SK-N-SH (cell line): ENCODE data around the gene MRPL55. TPM values are rescaled to one million over a fixed set of nuclear protein-coding genes. Genes with fewer than 3 reads are reported as not detected.

Source experiments
- CTCF ChIA-PET: fragments of 300-600, 350-600 bp; formaldehyde crosslinking; extraction: SDS; loops from one replicate; lab custom pipeline; 2021; lab: Yijun Ruan, JAX
- POLR2A ChIA-PET: fragments of 350-600 bp; sonication (Branson Sonifier 250); formaldehyde crosslinking; extraction: SDS; loops from one replicate; lab custom pipeline; 2020; ENCODE audit warnings: antibody characterized with exemption, inconsistent platforms; lab: Yijun Ruan, JAX
- DNase-seq: peaks from one replicate; pipeline ENCODE4 v3.0.0; 2012
- H2AFZ ChIP-seq: fragments of 200-600 bp; sonication (generic); 2 replicates; pipeline ENCODE4 v1.8.1; 2016; ENCODE audit warnings: antibody characterized with exemption, mild to moderate bottlenecking, low read depth
- H3F3A ChIP-seq: fragments of 200-600 bp; sonication (generic); replicated peaks from 2 replicates; pipeline ENCODE3; 2016; ENCODE audit warnings: antibody characterized with exemption, mild to moderate bottlenecking; ENCODE audit not compliant: insufficient read depth
- H3K27ac ChIP-seq, 2 experiments: fragments of 200-500 bp in 1 of 2; fragments of 200-600 bp in 1 of 2; sonication (Bioruptor generic) in 1 of 2; sonication (generic), shearing (Covaris generic) in 1 of 2; 2 replicates each; pipeline versions ENCODE4 v1.5.1 to v1.6.1; 2014 to 2016; ENCODE audit warnings: low read depth in 2 of 2, inconsistent platforms in 1 of 2, low read length in 1 of 2, mild to moderate bottlenecking in 1 of 2, mixed read lengths in 1 of 2
- H3K27me3 ChIP-seq: fragments of 200-600 bp; sonication (generic), shearing (Covaris generic); 2 replicates; pipeline ENCODE4 v1.6.1; 2016; ENCODE audit warnings: mixed run types; ENCODE audit not compliant: insufficient read depth
- H3K36me3 ChIP-seq, 2 experiments: fragments of 200-500 bp in 1 of 2; fragments of 200-600 bp in 1 of 2; sonication (Bioruptor generic) in 1 of 2; sonication (generic) in 1 of 2; replicated peaks in 1 of 2; 2 replicates each; pipeline versions ENCODE3 to v1.5.1; 2014 to 2016; ENCODE audit warnings: low read length in 1 of 2, mild to moderate bottlenecking in 1 of 2; ENCODE audit not compliant: insufficient read depth in 2 of 2, control insufficient read depth in 1 of 2
- H3K4me1 ChIP-seq, 2 experiments: fragments of 200-500 bp in 1 of 2; fragments of 200-600 bp in 1 of 2; sonication (Bioruptor generic) in 1 of 2; sonication (generic), shearing (Covaris generic) in 1 of 2; 2 replicates each; pipeline versions ENCODE4 v1.5.1 to v1.6.1; 2014 to 2016; ENCODE audit warnings: low read depth in 1 of 2, low read length in 1 of 2, mixed run types in 1 of 2; ENCODE audit not compliant: insufficient read depth in 2 of 2, control insufficient read depth in 1 of 2
- H3K4me2 ChIP-seq: fragments of 200-600 bp; sonication (generic), shearing (Covaris generic); 2 replicates; pipeline ENCODE4 v1.6.1; 2017; ENCODE audit warnings: mixed run types
- H3K4me3 ChIP-seq, 2 experiments: fragments of 200-500 bp in 1 of 2; fragments of 200-600 bp in 1 of 2; sonication (Bioruptor generic) in 1 of 2; sonication (generic), shearing (Covaris generic) in 1 of 2; 2 replicates each; pipeline versions ENCODE4 v1.5.1 to v1.8.1; 2014 to 2016; ENCODE audit warnings: low read depth in 2 of 2, inconsistent platforms in 1 of 2, low read length in 1 of 2, mild to moderate bottlenecking in 1 of 2, mixed read lengths in 1 of 2, moderate library complexity in 1 of 2
- H3K79me2 ChIP-seq: fragments of 200-600 bp; sonication (generic); 2 replicates; pipeline ENCODE4 v1.8.1; 2017; ENCODE audit warnings: mild to moderate bottlenecking; ENCODE audit not compliant: insufficient read depth
- H3K9ac ChIP-seq: fragments of 200-600 bp; sonication (generic); 2 replicates; pipeline ENCODE4 v1.6.1; 2017; ENCODE audit warnings: mixed run types
- H3K9me2 ChIP-seq: fragments of 200-600 bp; sonication (generic); 2 replicates; pipeline ENCODE4 v1.6.1; 2017; ENCODE audit warnings: mixed run types
- H3K9me3 ChIP-seq: fragments of 200-600 bp; sonication (generic); 2 replicates; pipeline ENCODE4 v1.6.1; 2017; ENCODE audit warnings: mixed run types, mild to moderate bottlenecking, moderate library complexity
- H4K20me1 ChIP-seq: fragments of 200-600 bp; sonication (generic); 2 replicates; pipeline ENCODE4 v1.6.1; 2017; ENCODE audit warnings: mild to moderate bottlenecking, mixed run types; ENCODE audit not compliant: insufficient read depth
- ELF1 ChIP-seq: IDR thresholded peaks from 2 replicates; pipeline ENCODE4 v1.4.0; 2012
- EP300 ChIP-seq, 2 experiments: IDR thresholded peaks; 2 replicates each; pipeline versions ENCODE4 v1.4.0 to v1.6.1; 2012; ENCODE audit warnings: borderline replicate concordance in 1 of 2, low read depth in 1 of 2, low read length in 1 of 2
- EZH2phosphoT487 ChIP-seq: fragments of 200-600 bp; sonication (generic); IDR thresholded peaks from 2 replicates; pipeline ENCODE4 v1.6.1; 2017; ENCODE audit warnings: low read depth, mixed run types, mild to moderate bottlenecking, antibody characterized with exemption, moderate library complexity, borderline replicate concordance
- GABPA ChIP-seq: IDR thresholded peaks from 2 replicates; pipeline ENCODE4 v1.4.0; 2012; ENCODE audit warnings: low read depth, mild to moderate bottlenecking
- GATA2 ChIP-seq: sonication (generic); formaldehyde crosslinking; IDR thresholded peaks from 2 replicates; pipeline ENCODE4 v1.5.0; 2020; ENCODE audit warnings: mild to moderate bottlenecking, missing genetic modification reagents
- JUND ChIP-seq: IDR thresholded peaks from 2 replicates; pipeline ENCODE4 v1.4.0; 2012
- MEF2A ChIP-seq: IDR thresholded peaks from 2 replicates; pipeline ENCODE4 v1.4.0; 2012; ENCODE audit warnings: low read depth, borderline replicate concordance
- NFIC ChIP-seq: IDR thresholded peaks from 2 replicates; pipeline ENCODE4 v1.4.0; 2012; ENCODE audit warnings: borderline replicate concordance
- POLR2AphosphoS5 ChIP-seq: IDR thresholded peaks from 2 replicates; pipeline ENCODE4 v1.6.1; 2012; ENCODE audit warnings: low read depth, low read length
- SMC3 ChIP-seq: IDR thresholded peaks from 2 replicates; pipeline ENCODE4 v1.6.1; 2012; ENCODE audit warnings: low read depth, low read length, improper control_type of control experiment
- TAF1 ChIP-seq: IDR thresholded peaks from 2 replicates; pipeline ENCODE4 v1.6.1; 2012; ENCODE audit warnings: low read depth, mild to moderate bottlenecking, low read length, moderate library complexity, borderline replicate concordance
- TCF12 ChIP-seq: IDR thresholded peaks from 2 replicates; pipeline ENCODE4 v1.4.0; 2012
- WGBS: methylation state at CpG from one replicate; pipeline ENCODE4 v1.1.6; 2017; ENCODE audit warnings: low lambda C conversion rate; 5-methylcytosine and 5-hydroxymethylcytosine counted together
- polyA plus RNA-seq, 3 experiments: library from polyadenylated mRNA; depleted of rRNA; stranded (reverse); fragments of >200 nt; gene quantifications; 2 replicates each; pipeline ENCODE4 v1.2.3, GENCODE V29; 2012
- TF ChIP-seq, protein P1 (sequence below): IDR thresholded peaks from 2 replicates; pipeline ENCODE4 v1.6.1; 2012; ENCODE audit warnings: mild to moderate bottlenecking, low read depth, low read length, moderate library complexity
- TF ChIP-seq, protein P2 (sequence below): IDR thresholded peaks from 2 replicates; pipeline ENCODE4 v1.4.0; 2012; ENCODE audit warnings: low read depth, borderline replicate concordance
- TF ChIP-seq, protein P3 (sequence below): fragments of 150-350 bp; IDR thresholded peaks from 2 replicates; pipeline ENCODE4 v1.6.1; 2017; ENCODE audit warnings: antibody characterized with exemption, low read length, low read depth, borderline replicate concordance
- TF ChIP-seq, protein P4 (sequence below): fragments of 150-350 bp; IDR thresholded peaks from 2 replicates; pipeline ENCODE4 v1.6.1; 2016; ENCODE audit warnings: mild to moderate bottlenecking, low read depth, low read length
- TF ChIP-seq, protein P5 (sequence below): fragments of 200-600 bp; sonication (generic); IDR thresholded peaks from 2 replicates; pipeline ENCODE4 v1.6.1; 2017; ENCODE audit warnings: antibody characterized with exemption, mild to moderate bottlenecking, moderate library complexity

Gene MRPL55
- polyA plus RNA-seq, 1 of the 3 experiments (the other 2 are of a cell fraction): 75.3 TPM

DNA sequence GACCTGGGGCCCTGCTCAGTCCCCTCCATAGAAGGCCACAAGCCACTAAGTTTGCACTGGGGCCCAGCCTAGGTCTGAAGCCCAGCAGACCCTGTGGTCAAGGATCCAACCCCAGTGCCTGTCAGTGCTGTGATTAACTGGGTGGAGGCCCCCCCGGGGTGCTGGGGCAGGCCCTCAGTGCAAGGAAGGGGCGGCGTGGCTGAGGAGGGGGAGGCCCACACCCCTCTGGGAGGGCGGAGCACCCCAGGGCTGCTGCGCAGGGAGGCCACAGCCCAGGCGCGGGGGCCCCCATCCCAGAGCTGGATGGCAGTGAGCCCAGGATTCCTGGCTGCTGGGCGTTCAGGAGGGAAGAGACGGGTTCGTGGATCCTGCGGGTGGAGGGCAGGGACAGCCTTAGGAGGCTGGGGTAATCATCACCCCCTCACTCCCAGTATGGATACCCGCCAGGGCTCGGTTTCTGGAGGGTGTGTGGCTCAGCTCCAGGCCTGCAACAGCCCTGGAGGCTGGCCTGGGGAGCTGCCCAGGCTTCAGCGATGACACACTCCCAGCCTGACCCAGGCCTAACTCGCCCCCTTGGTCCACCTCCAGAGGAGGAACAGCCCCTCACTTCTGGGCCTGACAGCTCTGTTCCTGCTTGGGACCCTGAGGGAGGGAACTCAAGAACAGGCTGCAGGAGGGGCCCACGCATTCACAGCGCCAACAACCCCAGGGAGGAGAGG lies 41.5 kb upstream of the MRPL55 start (continued):
- TF ChIP-seq, protein P1, sequence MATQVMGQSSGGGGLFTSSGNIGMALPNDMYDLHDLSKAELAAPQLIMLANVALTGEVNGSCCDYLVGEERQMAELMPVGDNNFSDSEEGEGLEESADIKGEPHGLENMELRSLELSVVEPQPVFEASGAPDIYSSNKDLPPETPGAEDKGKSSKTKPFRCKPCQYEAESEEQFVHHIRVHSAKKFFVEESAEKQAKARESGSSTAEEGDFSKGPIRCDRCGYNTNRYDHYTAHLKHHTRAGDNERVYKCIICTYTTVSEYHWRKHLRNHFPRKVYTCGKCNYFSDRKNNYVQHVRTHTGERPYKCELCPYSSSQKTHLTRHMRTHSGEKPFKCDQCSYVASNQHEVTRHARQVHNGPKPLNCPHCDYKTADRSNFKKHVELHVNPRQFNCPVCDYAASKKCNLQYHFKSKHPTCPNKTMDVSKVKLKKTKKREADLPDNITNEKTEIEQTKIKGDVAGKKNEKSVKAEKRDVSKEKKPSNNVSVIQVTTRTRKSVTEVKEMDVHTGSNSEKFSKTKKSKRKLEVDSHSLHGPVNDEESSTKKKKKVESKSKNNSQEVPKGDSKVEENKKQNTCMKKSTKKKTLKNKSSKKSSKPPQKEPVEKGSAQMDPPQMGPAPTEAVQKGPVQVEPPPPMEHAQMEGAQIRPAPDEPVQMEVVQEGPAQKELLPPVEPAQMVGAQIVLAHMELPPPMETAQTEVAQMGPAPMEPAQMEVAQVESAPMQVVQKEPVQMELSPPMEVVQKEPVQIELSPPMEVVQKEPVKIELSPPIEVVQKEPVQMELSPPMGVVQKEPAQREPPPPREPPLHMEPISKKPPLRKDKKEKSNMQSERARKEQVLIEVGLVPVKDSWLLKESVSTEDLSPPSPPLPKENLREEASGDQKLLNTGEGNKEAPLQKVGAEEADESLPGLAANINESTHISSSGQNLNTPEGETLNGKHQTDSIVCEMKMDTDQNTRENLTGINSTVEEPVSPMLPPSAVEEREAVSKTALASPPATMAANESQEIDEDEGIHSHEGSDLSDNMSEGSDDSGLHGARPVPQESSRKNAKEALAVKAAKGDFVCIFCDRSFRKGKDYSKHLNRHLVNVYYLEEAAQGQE: no peak
- TF ChIP-seq GABPA: no peak
- TF ChIP-seq, protein P2, sequence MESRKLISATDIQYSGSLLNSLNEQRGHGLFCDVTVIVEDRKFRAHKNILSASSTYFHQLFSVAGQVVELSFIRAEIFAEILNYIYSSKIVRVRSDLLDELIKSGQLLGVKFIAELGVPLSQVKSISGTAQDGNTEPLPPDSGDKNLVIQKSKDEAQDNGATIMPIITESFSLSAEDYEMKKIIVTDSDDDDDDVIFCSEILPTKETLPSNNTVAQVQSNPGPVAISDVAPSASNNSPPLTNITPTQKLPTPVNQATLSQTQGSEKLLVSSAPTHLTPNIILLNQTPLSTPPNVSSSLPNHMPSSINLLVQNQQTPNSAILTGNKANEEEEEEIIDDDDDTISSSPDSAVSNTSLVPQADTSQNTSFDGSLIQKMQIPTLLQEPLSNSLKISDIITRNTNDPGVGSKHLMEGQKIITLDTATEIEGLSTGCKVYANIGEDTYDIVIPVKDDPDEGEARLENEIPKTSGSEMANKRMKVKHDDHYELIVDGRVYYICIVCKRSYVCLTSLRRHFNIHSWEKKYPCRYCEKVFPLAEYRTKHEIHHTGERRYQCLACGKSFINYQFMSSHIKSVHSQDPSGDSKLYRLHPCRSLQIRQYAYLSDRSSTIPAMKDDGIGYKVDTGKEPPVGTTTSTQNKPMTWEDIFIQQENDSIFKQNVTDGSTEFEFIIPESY: no peak
- no peak for TF ChIP-seq ELF1
- TF ChIP-seq NFIC: no peak

DNA sequence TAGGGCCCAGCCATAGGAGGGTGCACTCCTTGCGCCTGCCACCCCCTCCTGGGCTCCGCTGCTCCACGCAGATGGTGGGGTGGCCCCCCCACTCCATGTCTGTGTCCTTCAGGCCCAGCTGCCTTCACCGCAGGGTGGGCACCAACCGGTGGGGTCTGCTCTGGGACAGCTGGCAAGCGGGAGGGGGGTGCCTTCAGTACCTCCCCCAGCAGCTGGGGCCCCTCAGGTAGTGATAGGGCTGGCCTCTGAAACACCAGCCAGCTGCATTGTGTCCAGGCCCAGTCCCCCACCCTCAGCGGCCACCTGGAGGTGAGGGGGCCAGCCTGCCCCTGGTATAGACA lies 41.0 kb upstream of the MRPL55 start:
- Histone ChIP-seq H3K4me3 (no peak overlapping the region), H3K79me2 (peaks cover 20% of the 10 kb centered on the region)
- no peak for TF ChIP-seq GATA2 (CRISPR knock-in tag)
- no peak for TF ChIP-seq JUND
- no peak for TF ChIP-seq EP300 (IDR thresholded peaks at IDR 0.05; ENCODE audit: borderline replicate concordance in 1 of 2, low read depth in 1 of 2, low read length in 1 of 2)
- no peak for TF ChIP-seq POLR2AphosphoS5
- TF ChIP-seq, protein P3, sequence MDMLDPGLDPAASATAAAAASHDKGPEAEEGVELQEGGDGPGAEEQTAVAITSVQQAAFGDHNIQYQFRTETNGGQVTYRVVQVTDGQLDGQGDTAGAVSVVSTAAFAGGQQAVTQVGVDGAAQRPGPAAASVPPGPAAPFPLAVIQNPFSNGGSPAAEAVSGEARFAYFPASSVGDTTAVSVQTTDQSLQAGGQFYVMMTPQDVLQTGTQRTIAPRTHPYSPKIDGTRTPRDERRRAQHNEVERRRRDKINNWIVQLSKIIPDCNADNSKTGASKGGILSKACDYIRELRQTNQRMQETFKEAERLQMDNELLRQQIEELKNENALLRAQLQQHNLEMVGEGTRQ: no peak
- TF ChIP-seq MEF2A: no peak
- TF ChIP-seq SMC3: no peak
- no peak for TF ChIP-seq TAF1
- TF ChIP-seq TCF12: no peak
- no peak for TF ChIP-seq GABPA
- TF ChIP-seq, protein P4, sequence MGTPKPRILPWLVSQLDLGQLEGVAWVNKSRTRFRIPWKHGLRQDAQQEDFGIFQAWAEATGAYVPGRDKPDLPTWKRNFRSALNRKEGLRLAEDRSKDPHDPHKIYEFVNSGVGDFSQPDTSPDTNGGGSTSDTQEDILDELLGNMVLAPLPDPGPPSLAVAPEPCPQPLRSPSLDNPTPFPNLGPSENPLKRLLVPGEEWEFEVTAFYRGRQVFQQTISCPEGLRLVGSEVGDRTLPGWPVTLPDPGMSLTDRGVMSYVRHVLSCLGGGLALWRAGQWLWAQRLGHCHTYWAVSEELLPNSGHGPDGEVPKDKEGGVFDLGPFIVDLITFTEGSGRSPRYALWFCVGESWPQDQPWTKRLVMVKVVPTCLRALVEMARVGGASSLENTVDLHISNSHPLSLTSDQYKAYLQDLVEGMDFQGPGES: no peak
- TF ChIP-seq EZH2phosphoT487: no peak
- TF ChIP-seq, protein P5, sequence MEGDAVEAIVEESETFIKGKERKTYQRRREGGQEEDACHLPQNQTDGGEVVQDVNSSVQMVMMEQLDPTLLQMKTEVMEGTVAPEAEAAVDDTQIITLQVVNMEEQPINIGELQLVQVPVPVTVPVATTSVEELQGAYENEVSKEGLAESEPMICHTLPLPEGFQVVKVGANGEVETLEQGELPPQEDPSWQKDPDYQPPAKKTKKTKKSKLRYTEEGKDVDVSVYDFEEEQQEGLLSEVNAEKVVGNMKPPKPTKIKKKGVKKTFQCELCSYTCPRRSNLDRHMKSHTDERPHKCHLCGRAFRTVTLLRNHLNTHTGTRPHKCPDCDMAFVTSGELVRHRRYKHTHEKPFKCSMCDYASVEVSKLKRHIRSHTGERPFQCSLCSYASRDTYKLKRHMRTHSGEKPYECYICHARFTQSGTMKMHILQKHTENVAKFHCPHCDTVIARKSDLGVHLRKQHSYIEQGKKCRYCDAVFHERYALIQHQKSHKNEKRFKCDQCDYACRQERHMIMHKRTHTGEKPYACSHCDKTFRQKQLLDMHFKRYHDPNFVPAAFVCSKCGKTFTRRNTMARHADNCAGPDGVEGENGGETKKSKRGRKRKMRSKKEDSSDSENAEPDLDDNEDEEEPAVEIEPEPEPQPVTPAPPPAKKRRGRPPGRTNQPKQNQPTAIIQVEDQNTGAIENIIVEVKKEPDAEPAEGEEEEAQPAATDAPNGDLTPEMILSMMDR: no peak
- TF ChIP-seq, all 33 proteins: peak for 0
- H3K36me3 ChIP-seq: peaks cover 0 to 35% of the 10 kb centered on the region in 2 experiments
- no peaks in the 10 kb centered on the region for H3K9me3 ChIP-seq
- no peak overlapping the region for H3K9ac ChIP-seq
- H3K4me1 ChIP-seq: peaks cover 0 to 12% of the 10 kb centered on the region in 2 experiments; a peak in 1 of 4 replicates
- no peak overlapping the region for H3K4me2 ChIP-seq
- no peaks in the 10 kb centered on the region for H3K27me3 ChIP-seq
- no peaks in the 10 kb centered on the region for H3K9me2 ChIP-seq
- DNase-seq: peak; percentile 47
- H3K27ac ChIP-seq: peak overlapping the region in 1 of 2 experiments; percentile 4; a peak in 1 of 4 replicates
- peaks cover 26% of the 10 kb centered on the region for H4K20me1 ChIP-seq
- 87% methylated on average over 3 of the region's 7 CpGs for WGBS
- H3F3A ChIP-seq: no peaks in the 10 kb centered on the region
- ChIA-PET POLR2A (interaction anchor here (1.0 to 1.3 kb wide), 2 partner anchors 15 kb away, joined by 3 to 4 read pairs; partner anchors contain the start of gene IBA57), CTCF (interaction anchor here (2.8 kb wide), 1 partner anchor 15 kb away, joined by 17 read pairs; the partner anchor contains the start of gene IBA57)
- H2AFZ ChIP-seq: no peak overlapping the region
